Measurements from ENCODE around the gene ZNF428. TPM values are rescaled to one million over a fixed set of nuclear protein-coding genes. Genes with fewer than 3 reads are reported as not detected.
"Not testable (repeated sequence)": the region's sequence is repeated elsewhere in the genome, so short reads cannot be mapped to it uniquely, and the experiment has no call there.

The ZNF428 gene
- polyA plus RNA-seq, 5 donors: 72.1 to 136 (median 77.7) TPM

DNA sequence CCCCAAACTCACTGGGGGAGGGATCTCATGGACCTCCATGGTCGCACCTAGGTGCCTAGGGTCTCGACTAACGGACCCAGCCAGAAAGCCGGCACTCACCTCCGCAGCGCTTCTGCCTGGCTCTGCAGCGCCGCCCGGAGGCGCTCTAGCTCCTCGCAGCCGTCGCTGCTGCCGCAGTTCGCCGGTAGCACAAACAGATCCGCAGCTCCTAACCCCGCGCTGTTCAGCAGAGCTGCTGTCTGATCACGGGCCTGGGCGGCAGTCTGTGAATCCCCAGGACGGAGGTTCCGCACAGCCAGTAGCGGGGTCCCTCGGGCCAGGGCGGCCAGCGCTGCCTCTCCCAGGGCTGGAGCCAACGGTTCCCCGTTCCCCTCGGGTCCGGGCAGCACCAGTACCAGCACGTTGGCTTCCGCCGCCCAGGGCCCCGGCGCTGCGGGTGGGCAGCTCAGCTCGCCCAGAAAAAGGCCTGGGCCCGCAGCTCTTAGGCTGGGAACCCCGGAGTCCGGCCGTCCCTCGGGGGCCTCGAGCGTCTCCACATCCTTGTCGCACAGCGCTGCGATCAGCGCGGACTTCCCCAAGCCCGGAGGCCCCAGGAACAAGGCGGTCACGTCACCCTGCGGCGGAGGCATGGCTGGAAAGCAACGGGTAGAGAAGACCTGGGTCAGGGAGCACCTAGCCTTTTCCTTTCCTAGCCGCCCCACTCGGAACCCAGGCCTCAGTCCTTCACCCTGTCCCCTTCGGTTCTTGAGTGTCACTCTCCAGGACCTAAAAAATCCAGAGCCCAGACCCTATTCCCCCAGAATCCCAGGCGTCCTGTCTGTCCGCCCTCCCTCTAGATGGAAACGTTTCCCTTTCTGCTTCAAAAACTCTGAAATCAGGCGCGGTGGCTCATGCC, 24.5 kb downstream of the ZNF428 start:
- DNase-seq: peak; percentile 47 to 54

DNA sequence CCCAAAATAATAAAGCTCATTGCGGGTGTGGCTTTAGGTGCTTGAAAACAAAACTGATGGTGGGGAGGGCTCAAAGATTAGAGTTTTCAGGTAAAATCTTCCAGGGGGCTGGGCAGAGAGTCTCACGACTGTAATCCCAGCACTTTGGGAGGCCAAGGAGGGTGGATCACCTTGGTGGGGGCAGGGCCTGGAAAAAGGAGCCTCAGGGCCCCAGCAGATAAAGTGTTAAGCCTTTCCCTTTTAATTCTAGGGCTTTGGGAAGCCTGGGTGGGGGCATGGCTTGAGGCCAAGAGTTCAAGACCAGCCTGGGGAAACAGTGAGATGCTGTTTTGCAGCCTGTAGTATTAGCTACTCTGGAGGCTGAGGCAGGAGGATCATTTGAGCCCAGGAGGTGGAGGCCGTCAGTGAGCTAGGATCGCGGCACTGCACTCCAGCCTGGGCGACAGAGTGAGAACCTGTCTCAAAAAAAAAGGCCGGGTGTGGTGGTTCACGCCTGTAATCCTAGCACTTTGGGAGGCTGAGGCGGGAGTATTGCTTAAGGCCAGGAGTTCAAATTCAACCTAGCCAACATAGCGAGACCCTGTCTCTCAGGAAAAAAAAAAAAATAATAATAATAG, 25.2 kb downstream of the ZNF428 start:
- no peak for DNase-seq

DNA sequence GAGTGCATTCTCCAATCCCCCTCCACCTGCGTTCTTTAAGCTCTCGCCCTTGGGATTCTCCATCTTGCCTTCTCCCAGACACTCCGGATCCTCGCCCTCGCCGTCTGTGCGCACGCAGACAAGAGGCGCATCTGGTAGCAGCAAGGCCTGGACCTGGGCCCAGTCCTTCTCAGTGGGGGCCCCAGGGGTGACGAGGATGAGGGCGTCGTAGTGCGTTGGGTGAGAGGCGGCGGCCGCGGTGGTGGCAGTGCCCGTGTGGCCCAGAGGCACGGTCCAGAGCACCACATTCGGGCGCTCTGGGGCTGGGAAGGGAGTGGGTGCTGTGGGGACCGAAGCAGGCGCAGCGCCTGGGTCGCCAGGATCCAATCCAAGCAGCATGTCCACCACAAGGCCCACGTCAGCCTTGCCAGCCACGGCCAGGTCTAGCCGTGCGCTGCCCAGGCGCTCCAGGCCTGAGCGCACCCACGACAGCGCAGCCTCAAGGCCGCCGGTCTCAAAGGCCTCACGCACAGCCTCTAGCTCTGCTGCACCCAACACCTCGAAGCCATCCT, 26.6 kb downstream of the ZNF428 start:
- no peak for DNase-seq

DNA sequence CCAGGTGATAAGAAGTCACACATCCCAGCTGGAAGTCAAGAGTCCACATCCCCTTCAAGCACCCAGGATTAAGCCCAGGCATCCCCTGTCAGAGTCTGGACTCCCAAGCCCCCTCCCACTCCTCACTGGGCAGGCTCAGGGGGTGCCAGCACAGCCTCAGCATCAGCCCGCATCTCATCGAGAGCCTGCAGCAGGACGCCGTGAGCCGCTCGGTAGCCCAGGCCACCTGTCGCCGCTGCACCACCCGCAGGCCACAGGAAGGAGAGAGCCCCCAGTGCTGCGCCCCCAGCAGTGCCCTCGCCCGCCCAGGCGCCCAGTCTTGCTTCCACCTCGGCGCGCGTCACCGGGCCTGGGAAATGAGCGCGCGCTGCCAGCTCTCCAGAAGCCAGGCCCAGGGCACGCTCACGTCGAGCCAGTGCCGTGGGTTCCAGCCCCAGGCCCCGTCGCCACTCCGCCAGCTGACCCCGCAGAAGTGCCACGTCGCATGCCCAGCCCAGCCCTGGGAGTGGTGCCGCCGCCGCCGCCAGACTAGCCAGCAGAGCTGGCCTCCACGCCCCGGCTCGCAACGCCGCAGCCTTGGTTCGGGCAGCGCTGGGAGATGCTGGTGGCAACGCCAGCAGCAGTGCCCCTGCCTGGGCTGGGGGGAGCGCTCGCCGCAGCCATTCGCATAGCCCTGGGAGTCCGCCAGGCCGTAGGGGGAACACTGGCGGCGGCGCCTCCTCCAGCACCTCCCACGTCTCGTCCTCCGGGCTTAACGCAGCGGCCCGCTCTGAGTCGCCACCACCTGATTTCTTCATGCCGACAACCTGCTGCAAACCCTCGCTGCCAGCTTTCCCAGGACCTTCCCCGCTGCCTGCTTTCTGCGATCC, 27.3 kb downstream of the ZNF428 start:
- no peak for DNase-seq

DNA sequence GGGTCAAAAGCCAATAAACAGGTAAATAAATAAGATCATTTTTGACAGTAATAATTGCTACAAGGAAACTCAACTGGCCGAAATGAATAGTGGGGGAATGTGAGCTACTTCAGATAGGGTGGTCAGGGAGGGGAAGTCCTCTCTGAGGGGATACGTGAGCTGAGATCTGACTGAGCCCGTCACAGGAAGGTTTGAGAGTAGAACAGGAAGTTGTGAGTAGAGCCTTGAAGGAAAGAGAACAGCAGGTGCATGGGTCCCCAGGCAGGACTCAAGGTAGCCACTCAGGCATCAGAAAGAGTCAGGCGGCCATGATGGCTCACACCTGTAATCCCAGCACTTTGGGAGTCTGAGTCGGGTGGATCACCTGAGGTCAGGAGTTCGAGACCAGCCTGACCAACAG, 29.8 kb downstream of the ZNF428 start:
- DNase-seq: no peak

DNA sequence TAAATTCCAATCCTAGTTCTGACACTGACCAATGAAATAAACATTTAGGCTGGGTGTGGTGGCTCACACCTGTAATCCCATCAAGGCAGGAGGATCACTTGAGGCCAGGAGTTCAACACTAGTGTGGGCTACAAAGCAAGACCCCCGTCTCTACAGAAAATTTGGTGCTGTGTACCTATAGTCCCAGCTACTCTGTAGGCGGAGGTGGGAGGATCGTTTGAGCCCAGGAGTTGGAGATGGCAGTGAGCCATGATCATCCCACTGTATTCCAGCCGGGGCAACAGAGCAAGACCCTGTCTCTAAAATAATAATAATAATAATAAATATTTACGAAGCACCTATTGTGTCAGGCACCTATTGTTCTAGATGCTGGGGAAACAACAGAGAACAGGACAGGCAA, 30.2 kb downstream of the ZNF428 start:
- DNase-seq: no peak

DNA sequence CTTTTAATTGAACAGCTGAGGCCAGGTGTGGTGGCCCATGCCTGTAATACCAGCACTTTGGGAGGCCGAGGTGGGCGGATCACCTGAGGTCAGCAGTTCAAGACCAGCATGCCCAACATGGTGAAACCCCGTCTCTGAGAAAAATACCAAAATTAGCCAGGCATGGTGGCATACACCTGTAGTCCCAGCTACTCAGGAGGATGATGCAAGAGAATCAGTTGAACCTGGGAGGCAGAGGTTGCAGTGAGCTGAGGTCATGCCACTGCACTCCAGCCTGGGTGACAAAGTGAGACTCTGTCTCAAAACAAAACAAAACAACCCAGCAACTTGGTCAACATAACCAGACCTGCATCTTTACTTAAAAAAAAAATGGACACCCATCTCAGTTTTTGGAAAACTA, 32.4 kb downstream of the ZNF428 start:
- not testable (repeated sequence) for DNase-seq

DNA sequence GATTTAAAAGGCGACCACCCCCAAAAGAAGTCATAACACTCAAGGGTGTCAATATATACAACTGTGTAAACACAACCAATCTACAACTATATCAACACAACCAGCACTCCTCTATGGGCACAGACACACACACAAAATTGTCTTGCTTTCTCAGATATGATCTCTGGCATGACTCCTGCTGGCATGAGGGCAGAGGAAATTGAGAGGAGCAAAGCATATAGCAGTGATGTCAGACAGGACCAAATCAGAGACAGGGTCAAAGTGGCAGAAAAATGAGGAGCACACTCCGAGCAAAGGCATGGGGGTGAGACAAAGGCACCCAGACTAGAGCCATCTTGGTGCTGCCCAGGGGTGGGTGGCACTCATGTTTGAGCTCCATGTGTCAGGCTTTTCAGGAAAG, 33.1 kb downstream of the ZNF428 start:
- no peak for DNase-seq

DNA sequence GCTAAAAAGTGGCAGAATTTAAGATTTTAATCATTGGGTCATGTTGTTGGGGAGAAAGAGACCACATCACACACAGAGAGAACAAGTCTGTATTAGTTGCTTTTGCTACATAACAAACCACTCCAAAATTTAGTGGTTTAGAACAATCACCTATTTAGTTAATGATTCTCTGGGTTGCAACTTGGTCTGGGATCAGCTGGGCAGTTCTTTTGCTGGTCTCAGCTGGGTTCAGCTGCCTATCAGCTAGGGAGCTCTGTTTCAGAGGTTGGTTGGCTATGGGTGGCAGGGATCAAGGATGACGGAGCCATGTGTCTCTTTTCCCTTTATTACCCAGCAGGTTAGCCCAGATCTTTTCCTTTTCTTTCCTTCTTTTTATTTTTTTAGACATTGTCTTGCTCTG, 34.9 kb downstream of the ZNF428 start:
- DNase-seq: no peak

DNA sequence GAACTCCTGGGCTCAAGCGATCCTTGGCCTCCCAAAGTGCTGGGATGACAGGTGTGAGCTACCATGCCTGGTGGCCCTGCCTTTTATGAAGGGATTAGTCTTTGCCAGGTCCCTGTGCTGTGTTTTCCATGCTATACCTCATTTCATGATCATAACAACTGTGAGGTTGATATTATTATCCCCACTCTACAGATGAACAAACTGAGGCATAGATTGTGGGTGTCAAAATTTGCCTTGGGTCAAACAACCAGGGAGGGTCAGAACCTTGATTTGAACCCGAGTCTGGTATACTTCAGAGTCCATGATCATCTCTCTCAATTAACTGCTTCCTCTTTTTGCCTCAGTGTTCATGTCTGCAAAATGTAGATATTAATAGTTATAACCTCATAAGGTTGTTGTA, 36.9 kb downstream of the ZNF428 start:
- no peak for DNase-seq

DNA sequence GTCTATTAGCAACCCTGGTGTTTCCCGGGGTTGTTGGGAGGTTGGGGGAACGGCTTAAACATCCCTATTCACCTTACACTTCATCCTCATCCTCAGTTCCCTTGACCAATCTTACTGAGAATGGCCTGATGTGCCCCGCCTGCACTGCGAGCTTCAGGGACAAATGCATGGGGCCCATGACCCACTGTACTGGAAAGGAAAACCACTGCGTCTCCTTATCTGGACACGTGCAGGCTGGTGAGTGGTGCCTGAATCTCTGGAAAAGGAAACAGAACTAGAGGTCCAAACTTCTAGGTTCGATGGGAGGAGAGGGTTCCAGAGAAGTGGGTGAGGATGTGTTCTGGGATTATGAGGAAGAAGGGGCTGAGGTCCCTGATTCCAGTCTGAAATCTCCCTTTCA, 38.0 kb downstream of the ZNF428 start:
- DNase-seq: no peak

DNA sequence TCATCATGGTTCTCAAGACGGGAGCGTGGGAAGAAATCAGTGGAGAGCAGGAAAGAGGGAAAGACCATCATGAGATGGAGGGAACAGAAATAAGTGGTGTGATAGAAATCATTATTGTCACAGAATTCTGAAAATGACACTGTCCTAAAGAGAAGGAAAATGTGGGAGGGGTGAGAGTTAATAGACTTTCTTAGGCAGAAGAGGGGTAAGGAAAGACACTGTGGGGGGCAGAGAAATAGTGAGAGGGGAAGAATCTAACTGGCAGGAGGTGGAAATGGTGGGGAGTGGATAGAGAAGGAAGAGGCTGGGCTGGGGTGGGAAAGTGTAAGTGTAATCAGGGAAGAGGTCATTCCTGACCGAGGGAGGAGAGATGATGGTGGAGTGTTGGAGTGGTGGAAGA, 40.6 kb downstream of the ZNF428 start:
- no peak for DNase-seq

DNA sequence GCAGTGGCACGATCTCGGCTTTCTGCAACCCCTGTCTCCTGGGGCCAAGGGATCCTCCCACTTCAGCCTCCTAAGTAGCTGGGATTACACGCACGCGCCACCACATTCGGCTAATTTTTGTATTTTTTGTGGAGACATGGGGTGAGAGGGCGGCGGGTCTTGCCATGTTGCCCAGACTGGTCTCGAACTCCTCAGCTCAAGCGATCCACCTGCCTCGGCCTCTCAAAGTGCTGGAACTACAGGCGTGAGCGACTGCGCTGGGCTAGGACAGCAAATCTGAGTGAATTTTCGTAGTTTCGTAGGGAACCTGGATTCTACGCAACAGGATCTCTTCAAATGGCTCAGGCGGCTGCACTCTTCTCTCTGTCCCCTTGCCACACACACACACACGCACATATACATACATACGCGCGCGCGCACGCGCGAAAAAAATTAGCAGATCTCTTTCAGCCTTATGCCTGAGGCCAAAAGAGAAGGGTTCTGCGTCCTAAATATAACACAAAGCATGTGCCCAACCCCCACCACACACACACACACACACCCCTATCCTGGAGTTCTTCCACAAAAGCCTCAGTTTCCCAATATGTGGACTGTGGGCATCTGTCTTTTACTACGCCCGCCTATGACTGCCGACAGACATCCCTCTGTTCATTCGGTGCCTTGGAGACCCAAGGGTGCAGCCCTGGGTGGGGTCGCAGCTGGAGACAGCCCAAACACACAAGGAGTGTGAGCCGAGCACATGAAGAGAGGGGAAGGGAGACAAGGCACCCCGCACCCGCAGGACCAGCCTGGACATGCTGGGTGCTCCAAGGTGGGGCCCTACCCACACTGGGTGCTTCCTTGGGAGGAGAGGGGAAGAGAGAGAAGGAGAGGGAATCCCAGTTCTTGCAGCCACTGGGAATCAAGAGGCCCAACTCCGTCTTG, 43.2 kb downstream of the ZNF428 start:
- peak in 1 of 2 donors; percentile 25 for DNase-seq

DNA sequence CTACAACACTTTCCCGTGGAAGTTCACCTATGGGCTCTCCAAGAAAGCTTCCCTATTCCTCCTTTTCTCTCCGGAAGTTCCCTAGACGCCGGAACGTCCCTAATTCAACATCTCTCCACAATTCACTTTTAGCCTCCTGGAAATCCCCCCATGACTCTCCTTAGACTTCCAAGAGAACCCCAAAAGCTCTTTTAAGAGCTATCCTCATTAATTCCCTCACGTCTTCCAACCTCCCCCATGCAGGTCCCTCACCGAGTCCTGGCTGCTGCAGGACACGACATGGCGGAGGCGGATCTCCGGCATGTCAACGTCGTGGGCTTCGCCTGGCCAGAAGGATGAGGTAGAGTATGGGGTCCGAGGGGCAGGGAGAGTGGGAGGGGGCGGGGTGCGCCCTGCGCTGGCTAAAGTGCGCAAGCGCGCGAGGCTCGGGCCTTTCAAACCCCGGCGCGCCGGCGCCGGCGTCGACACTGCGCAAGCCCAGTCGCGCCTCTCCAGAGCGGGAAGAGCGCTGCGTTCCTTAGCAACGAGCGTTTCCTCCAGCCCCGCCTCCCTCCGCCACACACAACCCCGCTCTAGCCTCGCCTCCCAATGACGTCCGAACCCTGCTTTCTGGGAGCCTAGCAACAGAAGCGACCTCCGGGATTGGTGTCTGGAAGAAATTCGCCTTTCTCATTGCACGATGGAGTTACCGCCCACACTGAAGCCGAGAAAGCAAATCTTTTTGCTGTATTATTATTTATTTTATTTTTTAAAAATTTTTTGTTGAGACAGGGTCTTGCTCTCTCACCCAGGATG, 44.1 kb downstream of the ZNF428 start, which contains the start of the genes PINLYP and XRCC1:
Gene PINLYP, plus strand, starts transcription at position 646 of the 795 bp plus-strand sequence. CDS start 1,391 bp downstream, outside the sequence.
Gene XRCC1, minus strand, starts transcription at position 372 of the 795 bp plus-strand sequence. Its CDS starts 69 bp downstream, at position 303.
- DNase-seq: peak; percentile 98 to 99

DNA sequence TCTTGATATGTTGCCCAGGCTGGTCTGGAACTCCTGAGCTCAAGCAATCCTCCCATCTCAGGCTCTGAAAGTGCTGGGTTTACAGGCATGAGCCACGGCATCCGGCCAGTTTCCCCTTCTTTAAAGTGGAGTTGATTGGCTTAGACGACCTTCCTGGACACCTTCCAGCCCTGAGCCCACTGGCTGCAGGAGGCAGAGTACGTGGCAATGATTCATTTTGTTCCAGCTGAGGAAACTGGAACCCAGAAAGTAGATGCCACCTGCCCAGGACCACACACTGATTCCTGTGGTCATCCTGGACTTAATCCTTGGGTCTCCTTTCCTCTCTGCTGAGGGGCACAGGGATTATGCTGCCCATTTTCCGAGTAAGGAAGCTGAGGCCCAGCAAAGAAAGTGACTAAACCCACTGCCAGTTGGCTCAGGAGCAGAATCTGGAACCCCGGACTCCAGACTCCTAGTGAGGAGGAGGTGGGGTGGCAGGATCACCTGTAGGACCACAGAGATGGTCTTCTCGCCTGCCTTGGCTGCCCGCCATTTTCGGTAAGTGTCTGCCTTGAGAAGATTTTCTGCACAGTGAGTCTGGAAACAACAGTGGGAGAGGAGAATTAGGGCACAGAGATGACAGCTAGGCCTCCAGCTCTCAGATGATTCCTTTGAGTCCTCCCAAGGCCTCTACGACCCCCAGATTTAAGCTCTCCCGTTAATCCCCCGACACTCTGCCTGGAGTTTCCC, 44.8 kb downstream of the ZNF428 start:
- DNase-seq: no peak

DNA sequence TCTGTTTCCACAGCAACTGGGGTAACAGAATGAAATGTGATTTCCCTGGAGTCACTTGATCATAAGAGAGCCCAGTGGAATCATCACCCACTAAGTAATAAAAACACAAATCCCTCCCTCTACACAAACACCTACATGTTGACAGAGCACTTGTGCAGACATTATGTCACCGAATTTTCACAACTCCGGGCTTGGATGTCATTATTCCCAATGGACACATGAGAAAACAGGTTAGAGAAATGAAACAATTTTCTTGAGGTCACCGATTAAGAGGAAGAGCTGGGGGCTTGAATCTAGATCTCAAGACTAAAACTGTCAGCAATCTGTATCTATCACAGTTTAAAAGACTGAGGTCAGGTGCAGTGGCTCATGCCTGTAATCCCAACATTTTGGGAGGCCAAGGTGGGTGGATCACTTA, 47.2 kb downstream of the ZNF428 start:
- DNase-seq: no peak

DNA sequence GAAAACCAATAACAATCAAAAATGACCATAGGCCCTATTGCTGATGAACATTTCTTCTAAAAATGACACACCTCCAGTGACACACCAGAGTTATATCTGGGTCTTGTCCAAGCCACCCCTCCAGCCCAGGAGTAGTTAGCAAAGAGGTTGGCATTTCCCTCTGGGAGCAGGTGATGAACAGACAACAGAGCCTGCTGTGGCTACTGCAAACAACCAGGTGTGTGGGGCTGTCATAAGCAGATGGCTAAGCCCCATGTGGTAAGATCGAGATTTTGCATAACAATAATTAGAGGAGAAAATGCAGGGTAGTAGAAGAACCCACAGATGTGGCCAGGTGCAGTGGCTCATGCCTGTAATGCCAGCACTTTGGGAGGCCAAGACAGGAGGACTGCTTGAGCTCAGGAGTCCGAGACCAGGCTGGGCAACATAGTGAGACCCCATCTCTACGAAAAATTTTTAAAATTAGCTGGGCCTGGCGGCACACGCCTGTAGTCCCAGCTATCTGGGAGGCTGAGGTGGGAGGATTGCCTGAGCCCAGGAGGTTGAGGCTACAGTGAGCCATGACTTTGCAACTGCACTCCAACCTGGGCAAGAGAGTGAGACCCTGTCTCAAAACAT, 49.1 kb downstream of the ZNF428 start:
- no peak for DNase-seq

DNA sequence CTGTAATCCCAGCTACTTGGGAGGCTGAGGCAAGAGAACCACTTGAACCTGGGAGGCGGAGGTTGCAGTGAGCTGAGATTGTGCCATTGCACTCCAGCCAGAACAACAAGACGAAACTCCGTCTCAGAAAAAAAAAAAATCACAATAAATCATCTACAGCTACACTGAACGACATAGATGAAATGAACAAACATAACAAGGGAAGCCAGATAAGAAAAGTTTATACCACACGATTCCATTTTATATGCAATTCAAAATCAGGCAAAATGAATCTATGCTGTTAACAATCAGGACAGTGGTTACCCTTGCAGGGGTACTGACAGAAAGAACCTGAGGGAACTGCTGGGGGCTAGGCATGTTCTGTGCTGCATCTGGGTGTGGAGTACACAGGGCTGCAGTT, 49.8 kb downstream of the ZNF428 start:
- DNase-seq: no peak

DNA sequence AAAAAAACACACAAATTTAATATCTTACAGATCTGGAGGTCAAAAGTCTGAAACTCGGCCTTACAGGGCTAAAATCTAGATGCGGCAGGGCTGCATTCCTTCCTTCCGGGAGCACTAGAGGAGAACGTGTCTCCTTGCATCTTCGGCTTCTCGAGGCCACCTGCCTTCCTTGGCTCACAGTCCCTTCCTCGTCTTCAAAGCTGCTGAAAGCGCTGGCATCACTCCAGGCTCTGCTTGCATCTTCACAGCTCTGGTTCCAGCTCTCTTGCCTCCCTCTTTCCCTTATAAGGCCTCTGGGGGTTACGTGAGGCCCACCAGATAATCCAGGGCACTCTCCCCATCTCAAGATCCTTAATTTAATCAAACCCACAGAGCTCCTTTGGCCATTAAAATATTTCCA, 54.6 kb downstream of the ZNF428 start:
- DNase-seq: no peak
